HG03095 (cell line): ENCODE results near the gene DLG5.

Experiments used
- ATAC-seq: cut with Tn5 transposase; IDR thresholded peaks from one replicate; pipeline ENCODE4 v1.9.1; 2021; ENCODE audit warnings: moderate library complexity; ENCODE audit not compliant: unreplicated experiment

DLG5 gene

GRCh38 chr10:77955136-77955535, 28.6 kb upstream of the DLG5 start:
- no peak for ATAC-seq

- no peak for ATAC-seq
These were observed 22.6 kb upstream of the DLG5 start for GRCh38 chr10:77949167-77949566.

GRCh38 chr10:77946084-77946483, 19.5 kb upstream of the DLG5 start:
- ATAC-seq = no peak

DNA sequence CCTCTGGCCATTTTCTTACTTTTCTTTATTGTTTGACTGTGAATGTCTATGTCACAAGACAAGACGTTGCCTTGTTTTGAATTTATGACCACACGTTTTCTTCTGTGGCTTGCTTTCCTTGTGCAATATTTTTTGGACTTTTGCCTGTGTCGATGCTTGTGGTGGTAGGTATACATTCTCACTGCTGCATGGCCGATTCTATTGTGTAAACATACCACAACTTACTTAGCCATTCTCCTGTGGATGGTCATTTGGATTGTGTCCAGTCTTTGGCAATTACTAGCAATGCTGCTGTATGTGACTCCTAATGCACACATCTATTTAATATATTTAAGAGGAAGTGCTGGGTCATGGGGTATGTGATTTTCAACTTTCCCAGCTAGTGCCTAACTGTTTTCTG, 18.0 kb upstream of the DLG5 start:
- ATAC-seq = no peak

DNA sequence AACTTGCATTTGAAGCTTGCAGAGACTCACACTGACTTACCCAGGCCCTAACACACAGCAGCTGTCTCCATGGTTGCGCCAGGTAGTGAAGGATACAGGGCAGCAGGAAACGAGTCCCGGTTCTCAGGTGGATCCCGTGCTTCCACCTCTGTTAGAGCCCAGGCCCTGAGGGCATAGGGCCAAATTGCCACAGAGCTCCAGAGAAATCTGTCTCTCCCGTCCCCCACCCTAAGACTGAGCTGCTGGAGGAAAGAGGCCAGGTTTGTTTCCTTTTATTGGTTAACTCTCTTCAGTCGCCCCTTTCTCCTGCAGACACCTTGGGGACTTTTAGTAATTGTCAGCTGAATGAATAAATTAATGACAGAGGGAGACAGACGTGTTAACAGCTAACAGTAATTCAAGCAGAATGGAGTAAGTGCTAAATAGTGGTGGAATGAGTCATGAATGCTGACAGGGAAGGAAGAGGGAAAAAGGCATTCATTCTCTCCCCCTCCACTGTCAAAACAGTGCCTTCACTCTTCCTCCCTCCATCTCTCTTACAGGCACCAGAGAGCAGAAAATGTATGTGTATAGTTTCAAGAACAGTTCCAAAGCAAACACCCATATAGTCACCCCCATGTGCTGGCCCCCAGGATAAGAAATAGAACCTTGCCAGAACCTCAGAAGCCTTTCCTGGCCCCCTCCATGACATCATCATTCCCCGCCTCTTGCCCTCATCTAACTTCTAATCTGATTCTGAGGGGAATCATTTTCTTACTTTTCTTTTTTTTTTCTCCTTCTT, 16.8 kb upstream of the DLG5 start:
- no peak for ATAC-seq

GRCh38 chr10:77941790-77942189, 15.2 kb upstream of the DLG5 start:
- ATAC-seq = no peak

GRCh38 chr10:77940627-77941026, 14.1 kb upstream of the DLG5 start:
- no peak for ATAC-seq

DNA sequence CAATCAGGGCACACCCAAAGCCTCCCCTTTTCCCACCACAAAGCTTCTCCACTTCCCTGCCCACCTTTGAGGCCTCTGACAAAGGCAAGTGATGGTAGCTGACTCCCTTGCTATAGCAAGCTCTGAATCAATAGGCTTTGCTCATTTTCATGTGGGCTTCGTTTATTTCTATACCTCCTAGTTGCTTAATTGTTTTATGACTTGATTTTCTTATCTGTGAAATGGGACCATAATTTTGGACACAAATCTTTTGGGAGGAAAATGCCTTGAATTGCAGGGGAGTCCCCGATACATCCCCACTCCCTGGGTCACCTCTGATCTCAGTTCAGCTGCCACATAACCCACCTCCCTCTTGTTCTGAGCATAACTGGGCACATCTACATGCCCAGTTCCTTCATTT, 13.7 kb upstream of the DLG5 start:
- ATAC-seq = no peak

GRCh38 chr10:77939561-77940001, 13.0 kb upstream of the DLG5 start:
- no peak for ATAC-seq

DNA sequence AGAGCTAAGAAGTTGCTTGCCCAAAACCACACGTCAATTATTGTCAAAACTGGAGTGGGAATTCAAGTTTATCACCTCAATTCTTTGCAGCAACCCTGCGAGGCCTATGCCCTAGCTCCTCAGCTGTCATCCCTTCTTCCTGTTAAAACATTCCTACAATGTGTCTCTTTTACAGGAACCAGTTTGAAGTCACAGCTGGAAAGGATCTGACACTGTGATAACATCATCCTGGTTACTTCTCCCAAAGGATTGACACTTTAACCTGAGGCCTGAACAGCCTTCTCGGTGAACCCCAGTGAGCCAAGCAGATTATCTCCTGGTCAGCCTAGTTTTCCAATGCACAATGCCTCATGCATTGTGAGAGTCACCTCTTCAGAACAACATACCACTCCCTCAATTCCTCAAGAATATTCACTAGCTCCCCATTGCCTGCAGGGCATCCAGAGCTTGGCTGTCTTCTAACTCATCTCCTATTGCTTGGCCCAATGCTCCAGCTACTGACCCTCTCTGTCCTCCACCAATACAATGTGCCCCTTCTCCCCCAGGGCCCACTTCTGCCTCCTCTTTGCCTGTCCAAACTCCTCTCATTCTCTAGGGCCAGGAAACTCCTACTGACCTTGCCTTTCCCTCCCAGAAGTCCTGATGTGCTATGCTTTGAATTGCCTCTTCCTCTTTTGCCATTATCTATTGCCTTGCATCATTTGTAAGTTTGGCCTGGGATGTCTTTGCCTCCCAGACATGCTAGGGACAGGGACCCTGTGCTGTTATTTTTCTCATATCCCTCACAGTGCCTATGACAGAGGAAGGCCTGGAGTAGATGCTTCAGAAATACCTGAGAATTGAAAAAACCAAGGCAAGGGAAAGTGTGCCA, 10.4 kb upstream of the DLG5 start:
- ATAC-seq = no peak

DNA sequence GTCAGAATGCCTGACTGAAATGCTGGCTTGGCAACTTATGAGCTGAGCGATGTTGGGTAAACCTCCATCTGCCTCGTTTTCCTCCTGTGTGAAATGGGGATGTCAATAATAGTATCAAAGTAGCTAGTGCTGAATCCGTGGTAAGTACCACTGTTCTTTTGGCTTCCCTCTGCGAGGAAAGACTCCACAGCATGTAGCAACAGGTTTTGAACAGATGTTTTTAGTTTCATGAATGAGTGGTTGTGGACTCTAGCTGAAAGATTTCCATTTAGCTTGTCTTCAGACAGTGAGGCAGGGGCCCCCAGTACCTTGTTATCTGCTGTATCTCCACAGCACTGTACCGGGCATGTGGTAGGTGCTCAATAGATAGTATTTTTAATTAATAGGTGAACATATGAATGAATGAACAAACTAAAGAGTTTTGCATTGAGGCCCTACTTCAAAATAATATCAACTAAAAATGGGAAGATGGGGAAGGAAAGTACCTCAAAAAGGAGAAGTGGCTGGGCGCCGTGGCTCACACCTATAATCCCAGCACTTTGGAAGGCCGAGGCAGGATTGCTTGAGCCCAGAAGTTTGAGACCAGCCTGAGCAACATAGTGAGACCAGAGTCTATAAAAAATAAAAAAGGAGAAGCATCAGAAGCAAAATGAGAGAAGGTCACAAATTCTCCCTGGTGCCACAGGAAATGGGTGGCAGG, 5.6 kb upstream of the DLG5 start:
- ATAC-seq = no peak

DNA sequence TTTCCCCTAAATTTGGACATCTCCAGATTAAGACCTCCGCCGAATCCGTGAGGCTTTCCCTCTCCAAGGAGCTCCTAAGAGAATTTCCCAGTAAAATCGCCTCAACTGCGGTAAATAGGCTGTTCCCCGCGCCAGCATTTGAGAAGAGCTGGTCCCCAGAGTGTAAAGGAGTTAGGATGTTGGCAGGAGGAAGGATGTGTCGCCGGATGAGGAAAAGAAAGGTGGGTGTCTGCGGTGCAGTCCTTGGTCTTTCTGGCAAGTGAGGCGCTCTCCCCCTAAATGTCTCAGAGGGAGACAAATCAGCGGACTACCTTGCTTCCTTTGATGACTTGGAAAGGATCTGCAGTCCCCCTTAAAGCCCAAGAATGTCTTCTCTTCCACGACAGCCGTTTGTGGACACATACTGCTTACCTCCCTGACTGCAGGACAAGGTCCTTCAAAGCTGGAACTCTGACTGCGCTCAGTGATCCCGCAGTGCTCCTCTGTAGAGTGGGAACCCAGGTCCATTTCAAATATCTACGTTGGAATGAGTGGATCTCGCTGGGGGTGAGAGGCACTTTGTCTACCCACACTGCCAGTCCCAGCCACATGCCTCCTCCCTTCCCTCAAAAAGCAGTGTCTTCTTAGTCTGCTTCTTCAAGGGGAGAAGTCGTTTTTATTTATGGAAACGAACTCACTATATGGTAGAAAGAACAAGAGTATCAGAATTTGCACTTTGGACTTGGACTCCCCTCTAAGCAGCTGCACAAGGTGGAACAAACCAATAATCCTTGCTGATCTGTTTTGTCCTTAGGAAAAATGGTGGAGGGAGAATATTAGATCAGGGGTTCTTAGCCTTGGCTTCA, 1.1 kb upstream of the DLG5 start:
- ATAC-seq = no peak

DNA sequence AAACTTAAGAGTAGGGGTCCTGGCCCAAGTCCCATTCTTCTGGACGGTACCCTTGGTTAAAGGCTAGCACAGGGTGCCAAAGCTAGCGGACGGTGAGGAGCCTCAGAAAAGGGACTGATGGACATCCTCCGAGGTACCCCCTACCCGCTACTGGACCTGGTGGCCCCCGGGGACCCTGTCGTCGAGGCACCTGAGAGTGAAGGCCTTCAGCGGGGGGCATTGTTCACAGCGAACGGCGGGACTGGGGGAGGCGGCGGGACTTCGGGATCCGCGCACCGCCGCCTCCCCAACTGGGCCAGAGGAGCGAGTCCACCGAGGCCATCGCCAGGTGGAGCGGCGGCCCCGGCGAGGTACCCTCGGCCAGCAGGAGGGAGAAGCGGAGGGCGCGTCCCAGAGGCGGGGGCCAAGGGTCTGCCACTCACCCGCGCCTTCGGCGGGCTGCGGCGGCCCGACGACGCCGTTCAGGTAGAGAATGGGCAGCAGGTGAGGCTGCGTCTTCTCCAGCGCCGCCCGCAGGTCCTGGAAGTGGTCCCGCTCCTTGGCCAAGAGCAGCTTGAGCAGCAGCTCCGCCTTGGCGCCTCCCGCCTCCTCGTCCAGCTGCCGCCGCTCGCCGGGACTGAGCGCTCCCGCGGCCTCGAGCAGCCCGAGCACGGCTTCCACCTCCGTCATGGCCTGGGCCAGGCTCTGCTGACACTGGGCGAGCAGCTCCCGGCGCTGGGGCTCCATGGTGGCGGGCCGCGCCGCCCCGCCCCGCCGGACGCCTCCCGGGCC, 575 bp downstream of the DLG5 start:
- ATAC-seq = peak; percentile 54

- ATAC-seq = no peak
These were observed 1.2 kb downstream of the DLG5 start for GRCh38 chr10:77925410-77925794.

GRCh38 chr10:77922566-77923179, 3.9 kb downstream of the DLG5 start:
- ATAC-seq = no peak

DNA sequence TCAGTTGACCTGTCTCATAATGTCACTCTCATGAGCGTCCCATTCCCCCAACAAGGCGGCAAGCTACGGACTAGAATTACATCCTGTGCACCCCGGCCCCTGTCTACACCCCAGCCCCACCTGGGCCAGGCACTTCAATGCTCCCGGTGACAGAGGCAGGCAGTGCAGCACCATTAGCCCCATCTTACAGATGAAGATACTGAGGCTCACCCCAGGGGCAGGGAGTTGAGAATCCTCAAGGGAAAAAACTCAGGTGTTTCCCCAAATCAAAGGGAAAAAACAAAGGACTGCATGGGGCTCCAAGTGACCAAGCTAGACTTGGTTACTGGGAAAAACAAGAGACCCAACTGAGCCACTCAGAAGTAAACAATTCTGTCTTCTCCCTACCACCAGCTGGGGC, 4.5 kb downstream of the DLG5 start:
- no peak for ATAC-seq

- ATAC-seq = no peak
These were observed 5.2 kb downstream of the DLG5 start for GRCh38 chr10:77921395-77921794.

GRCh38 chr10:77920495-77920894, 6.1 kb downstream of the DLG5 start:
- ATAC-seq = no peak

DNA sequence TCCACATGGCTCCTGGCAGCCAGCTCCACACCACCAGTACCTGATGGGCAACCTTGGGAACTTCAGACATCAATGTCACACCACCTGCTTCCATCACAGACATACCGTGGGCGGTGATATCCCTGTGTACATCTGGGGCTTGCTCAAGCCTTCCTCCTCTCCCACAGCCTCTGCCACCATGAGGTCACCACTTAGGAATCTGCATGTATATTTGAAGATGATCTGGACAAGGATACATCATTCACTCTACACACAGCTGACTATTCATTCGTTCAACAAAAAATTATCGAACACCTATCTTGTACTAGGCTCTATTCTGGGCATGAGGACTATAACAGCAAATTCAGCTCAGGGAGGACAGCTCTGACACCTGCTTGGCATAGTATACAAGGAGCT, 6.8 kb downstream of the DLG5 start:
- ATAC-seq = no peak
